HG03064 (cell line): ENCODE results near the gene SCN9A.
"Not testable (repeated sequence)": the region's sequence is repeated elsewhere in the genome, so short reads cannot be mapped to it uniquely, and the experiment has no call there.

ENCODE experiments used
- ATAC-seq: cut with Tn5 transposase; IDR thresholded peaks from one replicate; pipeline ENCODE4 v1.9.1; 2021; ENCODE audit warnings: low read depth; ENCODE audit not compliant: unreplicated experiment

SCN9A gene

GRCh38 chr2:166257859-166258258 lies 117.9 kb downstream of the SCN9A start:
- ATAC-seq, result no peak

GRCh38 chr2:166256896-166257295 lies 118.8 kb downstream of the SCN9A start:
- no peak for ATAC-seq

GRCh38 chr2:166249318-166249717 lies 126.4 kb downstream of the SCN9A start:
- no peak for ATAC-seq

- no peak for ATAC-seq
Observed at GRCh38 chr2:166246901-166247300, 128.8 kb downstream of the SCN9A start.

DNA sequence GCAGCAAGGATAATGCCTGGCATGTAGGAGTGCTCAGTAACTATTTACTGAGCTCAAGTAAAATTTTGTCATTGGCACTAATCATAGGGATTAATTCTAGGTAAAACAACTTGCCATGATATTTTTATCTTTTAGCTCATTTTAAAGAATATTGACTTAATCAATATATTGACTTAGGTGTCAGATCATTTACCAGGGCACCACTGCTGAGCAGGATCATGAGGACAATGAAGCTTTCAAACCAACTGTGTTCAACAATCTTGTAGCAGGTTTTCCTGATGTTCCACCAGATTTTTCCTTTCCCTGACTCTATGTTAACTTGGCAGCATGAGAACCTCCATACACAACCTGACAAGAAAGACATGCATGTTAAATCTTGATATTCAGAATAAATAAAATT lies 133.4 kb downstream of the SCN9A start:
- ATAC-seq, result no peak

DNA sequence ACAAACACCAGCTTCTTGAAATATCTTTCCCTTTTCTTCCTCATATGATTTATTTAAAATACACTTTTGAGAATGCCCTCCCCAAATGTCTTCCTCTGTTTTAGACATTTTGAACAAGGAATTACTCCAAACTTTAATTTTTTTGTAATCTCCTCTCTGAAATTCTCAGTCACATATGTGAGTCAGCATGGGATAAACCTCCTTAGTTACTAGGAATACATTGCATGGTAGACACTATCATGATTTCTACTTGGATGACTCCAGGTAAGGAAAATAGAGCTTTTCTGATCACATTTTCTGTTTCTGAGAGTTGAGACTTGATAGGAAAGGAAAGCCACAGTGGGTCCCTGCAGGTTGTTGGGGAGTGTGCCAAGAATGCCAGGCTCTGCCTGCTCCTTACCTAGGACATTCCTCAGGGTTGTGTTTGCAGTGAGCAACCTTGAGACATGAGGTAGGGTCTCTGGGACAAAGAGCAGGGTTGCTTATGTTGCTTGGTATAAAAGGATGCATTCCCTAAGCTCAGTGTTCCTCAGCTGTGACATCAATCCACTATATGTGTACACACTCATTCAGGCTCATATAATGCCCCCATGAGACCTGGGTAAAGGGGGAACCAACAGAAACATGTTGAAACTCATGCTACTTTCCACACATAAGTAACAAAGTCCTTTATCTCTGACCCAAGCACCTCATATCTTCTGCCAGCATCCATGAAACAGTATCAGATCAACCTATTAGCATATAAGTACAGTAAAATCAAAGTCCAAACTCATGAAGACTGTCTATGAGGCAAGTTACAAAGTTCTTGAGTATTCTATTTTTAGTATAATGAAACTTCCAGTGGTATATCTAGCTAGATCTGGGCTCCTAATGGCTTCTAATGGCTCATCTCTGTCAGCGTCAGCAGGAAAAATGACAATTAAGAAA lies 135.1 kb downstream of the SCN9A start:
- ATAC-seq, result no peak

GRCh38 chr2:166239548-166239947 lies 136.2 kb downstream of the SCN9A start:
- ATAC-seq, result no peak

DNA sequence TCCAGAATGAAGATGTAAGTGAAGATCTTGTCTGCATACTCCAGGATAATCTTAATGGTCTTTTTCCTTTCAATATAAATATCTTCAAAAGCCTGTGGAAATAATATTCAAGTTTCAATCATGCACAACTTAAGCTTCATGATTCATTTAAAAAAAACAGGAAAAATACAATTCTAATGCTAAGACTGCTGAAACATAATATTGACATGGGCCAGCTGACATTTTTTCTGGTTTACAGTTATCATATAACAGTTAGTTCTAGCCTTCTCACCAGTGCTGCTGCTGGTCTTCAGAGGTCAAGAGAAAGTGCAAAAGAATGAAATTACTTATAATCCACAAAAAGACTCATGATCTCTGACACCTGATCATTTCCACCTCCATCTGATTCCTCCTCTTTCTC lies 137.6 kb downstream of the SCN9A start:
- no peak for ATAC-seq

GRCh38 chr2:166234112-166234846 lies 141.5 kb downstream of the SCN9A start:
- no peak for ATAC-seq

DNA sequence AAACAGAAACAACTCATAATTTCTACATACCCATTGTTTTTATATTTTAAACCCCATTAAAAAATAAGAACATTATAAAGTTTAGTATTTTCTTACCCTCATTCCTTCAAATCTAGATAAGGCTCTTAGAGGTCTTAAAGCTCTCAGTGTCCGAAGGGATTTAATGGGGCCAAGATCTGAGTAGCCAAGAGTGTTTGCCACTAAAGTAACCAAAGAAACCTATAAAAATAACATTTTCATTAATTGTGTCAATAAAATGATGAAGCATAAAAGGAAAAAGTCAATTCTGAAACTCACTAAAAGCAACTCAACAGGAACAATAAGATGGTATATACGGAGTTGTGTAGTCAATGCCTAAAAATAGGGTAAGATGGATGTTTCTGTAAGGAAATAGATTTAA lies 142.5 kb downstream of the SCN9A start:
- ATAC-seq, result no peak

GRCh38 chr2:166230724-166231070 lies 145.0 kb downstream of the SCN9A start:
- ATAC-seq, result no peak

DNA sequence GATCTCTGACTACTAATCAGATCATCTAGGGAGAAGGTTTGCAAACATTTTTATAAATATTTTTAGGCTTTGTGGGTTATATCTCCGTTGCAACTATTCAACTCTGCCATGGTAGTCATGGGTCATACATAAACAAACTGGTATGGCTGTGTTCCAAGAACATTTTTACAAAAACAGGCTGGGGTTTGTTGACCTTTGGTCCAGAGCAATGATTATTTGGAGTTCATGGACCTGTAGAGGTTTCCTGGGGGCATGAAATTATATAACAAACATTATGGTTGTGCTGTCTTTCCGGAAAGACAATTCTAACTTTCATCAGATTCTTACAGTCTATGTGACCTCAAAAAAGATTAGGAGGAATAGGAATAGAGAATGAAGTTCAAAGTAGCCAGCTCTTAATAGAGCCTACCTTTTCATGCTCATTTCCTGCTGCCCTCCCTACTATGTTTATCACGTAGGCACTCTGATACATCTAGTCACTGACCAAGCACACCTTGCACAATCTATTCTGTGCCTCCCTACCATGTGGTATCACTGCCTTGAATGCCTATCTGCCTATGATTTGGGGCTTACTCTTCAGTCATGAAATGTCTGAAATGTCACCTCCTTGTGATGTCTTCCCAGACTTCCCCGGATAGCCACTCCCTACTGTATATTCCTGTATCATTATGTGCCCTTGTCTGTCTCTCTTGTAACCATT lies 145.6 kb downstream of the SCN9A start:
- no peak for ATAC-seq

DNA sequence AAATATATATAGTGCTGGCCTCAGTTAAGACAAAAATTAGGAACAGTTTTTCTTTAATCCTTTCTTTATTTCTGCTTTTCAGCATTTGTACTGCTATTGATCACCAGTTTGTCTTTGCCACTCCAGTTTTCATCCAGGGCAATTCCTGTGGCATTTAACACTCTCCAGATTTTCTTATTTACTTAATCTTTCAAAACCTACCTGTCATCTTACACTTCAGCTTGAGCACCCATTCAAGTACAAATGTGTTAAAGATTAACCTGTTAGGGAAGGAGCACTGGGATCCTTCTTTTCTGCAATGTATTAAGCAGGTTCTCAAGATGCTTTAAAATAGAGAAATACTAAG lies 146.1 kb downstream of the SCN9A start:
- no peak for ATAC-seq

DNA sequence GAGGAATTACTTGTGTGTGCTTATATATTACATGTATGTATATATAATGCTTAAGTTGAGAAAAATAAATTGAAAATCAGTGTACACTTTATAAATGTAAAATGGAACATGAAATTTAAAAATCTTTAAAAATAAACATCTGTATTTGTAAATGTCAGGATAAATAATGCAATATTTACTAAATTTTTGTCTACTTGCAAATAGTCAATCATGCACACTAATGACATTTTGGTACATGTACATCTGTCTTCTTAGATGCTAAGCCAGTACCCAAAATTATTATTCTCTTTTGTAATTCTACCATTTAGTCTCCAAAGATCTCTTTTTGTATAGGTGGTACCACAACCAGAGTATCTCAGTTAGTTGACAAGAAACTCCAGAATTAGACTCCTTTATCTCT lies 151.5 kb downstream of the SCN9A start:
- no peak for ATAC-seq

- ATAC-seq, result no peak
Observed at GRCh38 chr2:166223298-166223697, 152.4 kb downstream of the SCN9A start.

GRCh38 chr2:166211079-166211478 lies 164.7 kb downstream of the SCN9A start:
- ATAC-seq, result no peak

DNA sequence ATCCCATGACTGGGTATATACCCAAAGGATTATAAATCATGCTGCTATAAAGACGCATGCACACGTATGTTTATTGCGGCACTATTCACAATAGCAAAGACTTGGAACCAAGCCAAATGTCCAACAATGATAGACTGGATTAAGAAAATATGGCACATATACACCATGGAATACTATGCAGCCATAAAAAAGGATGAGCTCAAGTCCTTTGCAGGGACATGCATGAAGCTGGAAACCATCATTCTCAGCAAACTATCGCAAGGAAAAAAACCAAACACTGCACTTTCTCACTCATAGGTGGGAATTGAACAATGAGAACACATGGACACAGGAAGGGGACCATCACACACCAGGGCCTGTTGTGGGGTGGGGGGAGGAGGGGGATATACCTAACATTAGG lies 165.8 kb downstream of the SCN9A start:
- ATAC-seq, result not testable (repeated sequence)

DNA sequence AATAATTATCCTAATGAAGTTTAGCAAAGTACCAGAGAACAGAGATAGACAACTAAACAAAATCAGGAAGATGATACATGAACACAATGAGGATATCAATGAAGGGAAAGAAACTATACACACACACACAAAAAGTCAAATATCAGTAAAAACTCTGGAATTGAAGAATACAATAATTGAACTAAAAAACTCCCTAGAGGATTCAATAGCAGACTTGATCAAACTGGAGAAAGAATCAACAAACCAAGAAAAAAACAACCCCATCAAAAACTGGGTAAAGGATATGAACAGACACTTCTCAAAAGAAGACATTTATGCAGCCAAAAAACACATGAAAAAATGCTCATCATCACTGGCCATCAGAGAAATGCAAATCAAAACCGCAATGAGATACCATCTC lies 166.4 kb downstream of the SCN9A start:
- ATAC-seq, result not testable (repeated sequence)

DNA sequence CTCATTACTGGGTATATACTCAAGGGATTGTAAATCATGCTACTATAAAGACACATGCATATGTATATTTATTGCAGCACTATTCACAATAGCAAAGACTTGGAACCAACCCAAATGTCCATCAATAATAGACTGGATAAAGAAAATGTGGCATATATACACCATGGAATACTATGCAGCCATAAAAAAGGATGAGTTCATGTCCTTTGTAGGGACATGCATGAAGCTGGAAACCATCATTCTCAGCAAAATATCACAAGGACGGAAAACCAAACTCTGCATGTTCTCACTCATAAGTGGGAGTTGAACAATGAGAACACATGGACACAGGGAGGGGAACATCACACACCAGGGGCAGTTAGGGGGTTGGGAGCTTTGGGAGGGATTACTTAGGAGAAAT lies 169.6 kb downstream of the SCN9A start:
- ATAC-seq, result not testable (repeated sequence)

- no peak for ATAC-seq
Observed at GRCh38 chr2:166202778-166203177, 173.0 kb downstream of the SCN9A start.

- ATAC-seq, result no peak
Observed at GRCh38 chr2:166197446-166197845, 178.3 kb downstream of the SCN9A start.
